Measurements from ENCODE around the gene ARPC5L. TPM values are rescaled to one million over a fixed set of nuclear protein-coding genes. Genes with fewer than 3 reads are reported as not detected.

ARPC5L gene
- total RNA-seq, 1 donor from 2014 or later: 25.2 TPM

GRCh38 chr9:124814164-124814535 lies 47.8 kb upstream of the ARPC5L start:
- H3K27ac Mint-ChIP-seq (ENCODE audit: unreplicated experiment): no peak overlapping the region

GRCh38 chr9:124815601-124816000 lies 46.3 kb upstream of the ARPC5L start:
- H3K27me3 Mint-ChIP-seq (ENCODE audit: unreplicated experiment): no peaks in the 10 kb centered on the region
- peaks cover 5% of the 10 kb centered on the region for H3K4me1 Mint-ChIP-seq (ENCODE audit: low read depth, unreplicated experiment)
- H3K27ac Mint-ChIP-seq (ENCODE audit: unreplicated experiment): no peak overlapping the region
- H3K4me3 Mint-ChIP-seq (ENCODE audit: unreplicated experiment): no peak overlapping the region
- no peak for TF ChIP-seq CTCF (IDR thresholded peaks at IDR 0.05; ENCODE audit: partially characterized antibody, unreplicated experiment)
- DNase-seq: no peak
- H3K9me3 Mint-ChIP-seq (ENCODE audit: unreplicated experiment): peaks cover 6% of the 10 kb centered on the region
- H3K36me3 Mint-ChIP-seq (ENCODE audit: unreplicated experiment): no peaks in the 10 kb centered on the region

More at GRCh38 chr9:124814164-124814535, 47.8 kb upstream of the ARPC5L start:
- TF ChIP-seq CTCF (IDR thresholded peaks at IDR 0.05; ENCODE audit: partially characterized antibody, unreplicated experiment): no peak
- no peaks in the 10 kb centered on the region for H3K36me3 Mint-ChIP-seq (ENCODE audit: unreplicated experiment)
- peaks cover 6% of the 10 kb centered on the region for H3K9me3 Mint-ChIP-seq (ENCODE audit: unreplicated experiment)
- no peak for DNase-seq
- no peaks in the 10 kb centered on the region for H3K27me3 Mint-ChIP-seq (ENCODE audit: unreplicated experiment)
- no peak overlapping the region for H3K4me3 Mint-ChIP-seq (ENCODE audit: unreplicated experiment)
- peaks cover 4% of the 10 kb centered on the region for H3K4me1 Mint-ChIP-seq (ENCODE audit: low read depth, unreplicated experiment)

DNA sequence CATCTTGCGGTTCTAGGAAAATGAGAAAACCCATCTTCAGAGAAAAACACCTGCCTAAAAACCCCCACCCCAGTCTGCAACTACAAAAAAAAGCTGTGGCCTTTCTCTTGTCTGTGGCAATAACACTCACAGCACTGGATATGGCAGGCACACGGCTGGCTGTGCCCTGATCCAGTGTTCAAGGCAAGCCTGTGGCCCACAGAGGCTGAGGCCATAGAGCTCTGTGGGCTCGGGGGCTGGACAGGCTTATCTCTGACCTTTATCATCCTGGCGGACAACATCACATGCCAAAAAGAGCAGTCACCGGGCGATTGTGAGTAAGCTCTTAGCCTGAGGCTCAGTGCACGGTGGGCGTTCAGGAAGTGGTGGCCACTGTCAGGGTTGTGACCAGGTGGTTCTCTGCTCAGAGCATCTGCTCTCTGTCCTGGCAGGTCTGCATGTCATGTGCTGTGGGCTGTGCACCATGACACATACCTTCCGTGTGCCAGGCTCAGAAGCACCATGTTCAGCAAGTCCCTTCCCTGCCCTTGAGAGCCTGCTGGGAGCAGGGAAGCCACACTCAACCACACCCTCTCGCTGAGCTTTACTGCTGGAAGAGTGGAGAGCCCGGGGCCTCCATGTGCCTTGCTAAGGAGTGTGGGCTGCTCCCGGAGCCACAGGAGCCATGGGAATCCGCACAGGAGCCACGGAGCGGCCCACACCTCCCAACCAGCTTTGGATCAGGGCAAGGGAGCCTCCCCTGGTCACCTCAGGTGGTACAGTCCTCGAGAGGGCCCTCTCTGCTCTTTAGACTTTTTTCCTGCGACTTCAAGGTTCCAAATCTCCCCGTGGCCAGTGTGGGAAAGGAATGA lies 43.3 kb upstream of the ARPC5L start:
- H3K4me3 Mint-ChIP-seq (ENCODE audit: unreplicated experiment): no peak overlapping the region
- H3K27me3 Mint-ChIP-seq (ENCODE audit: unreplicated experiment): no peaks in the 10 kb centered on the region
- no peaks in the 10 kb centered on the region for H3K36me3 Mint-ChIP-seq (ENCODE audit: unreplicated experiment)
- H3K27ac Mint-ChIP-seq (ENCODE audit: unreplicated experiment): no peak overlapping the region
- peaks cover 2% of the 10 kb centered on the region for H3K9me3 Mint-ChIP-seq (ENCODE audit: unreplicated experiment)
- DNase-seq: no peak
- peaks cover 7% of the 10 kb centered on the region for H3K4me1 Mint-ChIP-seq (ENCODE audit: low read depth, unreplicated experiment)
- no peak for TF ChIP-seq CTCF (IDR thresholded peaks at IDR 0.05; ENCODE audit: partially characterized antibody, unreplicated experiment)

- H3K27ac Mint-ChIP-seq (ENCODE audit: unreplicated experiment): peak overlapping the region; percentile 55
- H3K9me3 Mint-ChIP-seq (ENCODE audit: unreplicated experiment): peaks cover 2% of the 10 kb centered on the region
- no peak for DNase-seq
- no peak for TF ChIP-seq CTCF (IDR thresholded peaks at IDR 0.05; ENCODE audit: partially characterized antibody, unreplicated experiment)
- H3K4me1 Mint-ChIP-seq (ENCODE audit: low read depth, unreplicated experiment): peaks cover 7% of the 10 kb centered on the region
- H3K4me3 Mint-ChIP-seq (ENCODE audit: unreplicated experiment): no peak overlapping the region
- no peaks in the 10 kb centered on the region for H3K36me3 Mint-ChIP-seq (ENCODE audit: unreplicated experiment)
- H3K27me3 Mint-ChIP-seq (ENCODE audit: unreplicated experiment): no peaks in the 10 kb centered on the region
These were observed 41.0 kb upstream of the ARPC5L start for GRCh38 chr9:124820698-124821623.

Measured in glutamatergic neuron (in vitro differentiated cells).